DMS 273 treated with DMSO at 0.1 percent for 48 hours (cell line): Measurements from ENCODE around the gene ATRN.
"Not testable (repeated sequence)": the region's sequence is repeated elsewhere in the genome, so short reads cannot be mapped to it uniquely, and the experiment has no call there.

Experiments used
- DNase-seq: peaks from one replicate; lab custom pipeline; 2025; lab: John Stamatoyannopoulos, UW

The ATRN gene

DNA sequence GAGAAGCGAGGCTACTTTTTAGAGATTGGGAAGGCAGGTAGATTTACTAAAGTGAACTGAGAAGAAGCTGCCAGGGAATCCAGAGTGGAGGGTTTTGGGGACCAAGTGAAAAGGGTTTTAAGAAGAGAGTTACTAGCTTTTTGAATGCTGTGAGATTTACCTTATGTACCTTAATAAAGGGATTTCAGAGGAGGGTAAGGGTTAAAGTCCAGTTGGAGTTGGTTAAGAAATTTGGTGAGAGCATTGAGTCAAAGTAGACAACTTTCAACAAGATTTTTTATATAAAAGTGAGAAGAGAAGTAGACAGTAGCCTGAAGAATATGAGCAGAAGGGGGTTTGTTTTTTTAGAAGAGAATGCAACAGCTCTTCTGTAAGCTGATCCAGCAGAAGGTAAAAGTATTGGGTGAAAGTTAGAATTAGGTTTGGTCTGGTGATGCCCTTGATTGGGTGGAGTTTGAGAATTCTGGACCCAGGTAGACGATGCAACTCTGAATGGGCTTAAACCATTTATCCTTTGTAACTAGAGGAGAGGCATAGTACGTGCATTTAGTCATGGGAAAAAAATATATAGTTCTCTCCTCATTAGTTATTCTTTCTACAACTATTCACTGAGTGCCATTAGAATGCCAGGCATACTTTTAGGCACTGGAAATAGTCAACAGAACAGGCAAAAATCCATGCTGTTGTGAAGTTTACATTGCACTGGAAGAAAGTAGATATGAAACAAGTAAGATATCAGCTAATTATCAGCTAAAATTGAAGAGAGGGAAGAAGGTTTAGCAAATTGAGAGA, 44.8 kb downstream of the ATRN start:
- DNase-seq, result no peak

DNA sequence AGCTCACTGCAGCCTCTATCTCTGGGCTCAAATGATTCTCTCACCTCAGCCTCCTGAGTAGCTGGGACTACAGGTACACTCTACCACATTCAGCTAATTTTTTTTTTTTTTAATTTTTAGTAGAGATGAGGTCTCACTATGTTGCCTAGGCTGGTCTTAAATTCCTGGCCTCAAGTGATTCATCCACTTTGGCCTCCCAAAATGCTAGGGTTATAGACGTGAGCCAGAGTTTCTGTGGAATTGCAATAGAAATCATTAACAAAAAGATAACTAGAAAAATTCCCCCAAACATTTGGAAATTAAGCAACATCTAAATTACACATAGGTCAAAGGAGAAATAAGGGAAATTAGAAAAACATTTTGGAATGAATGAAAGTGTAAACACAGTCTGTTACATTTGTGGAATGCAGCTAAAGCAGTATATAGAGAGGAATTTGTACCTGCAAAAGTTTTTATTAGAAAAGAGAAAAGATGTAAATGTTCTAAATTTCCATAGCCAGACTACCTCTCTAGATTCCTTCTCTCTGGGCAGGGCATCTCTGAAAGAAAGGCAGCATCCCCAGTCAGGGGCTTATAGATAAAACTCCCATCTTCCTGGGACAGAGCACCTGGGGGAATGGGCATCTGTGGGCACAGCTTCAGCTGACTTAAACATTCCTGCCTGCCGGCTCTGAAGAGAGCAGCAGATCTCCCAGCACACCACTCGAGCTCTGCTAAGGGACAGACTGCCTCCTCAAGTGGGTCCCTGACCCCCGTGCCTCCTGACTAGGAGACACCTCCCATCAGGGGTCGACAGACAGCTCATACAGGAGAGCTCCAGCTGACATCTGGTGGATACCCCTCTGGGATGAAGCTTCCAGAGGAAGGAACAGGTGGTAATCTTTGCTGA, 51.3 kb downstream of the ATRN start:
- no peak for DNase-seq

DNA sequence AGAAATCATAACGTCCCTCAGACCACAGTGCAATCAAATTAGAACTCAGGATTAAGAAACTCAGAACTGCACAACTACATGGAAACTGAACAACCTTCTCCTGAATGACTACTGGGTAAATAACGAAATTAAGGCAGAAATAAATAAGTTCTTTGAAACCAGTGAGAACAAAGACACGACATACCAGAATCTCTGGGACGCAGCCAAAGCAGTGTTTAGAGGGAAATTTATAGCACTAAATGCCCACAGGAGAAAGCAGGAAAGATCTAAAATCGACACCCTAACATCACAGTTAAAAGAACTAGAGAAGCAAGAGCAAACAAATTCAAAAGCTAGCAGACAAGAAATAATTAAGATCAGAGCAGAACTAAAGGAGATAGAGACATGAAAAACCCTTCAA, 53.9 kb downstream of the ATRN start:
- DNase-seq, result not testable (repeated sequence)

DNA sequence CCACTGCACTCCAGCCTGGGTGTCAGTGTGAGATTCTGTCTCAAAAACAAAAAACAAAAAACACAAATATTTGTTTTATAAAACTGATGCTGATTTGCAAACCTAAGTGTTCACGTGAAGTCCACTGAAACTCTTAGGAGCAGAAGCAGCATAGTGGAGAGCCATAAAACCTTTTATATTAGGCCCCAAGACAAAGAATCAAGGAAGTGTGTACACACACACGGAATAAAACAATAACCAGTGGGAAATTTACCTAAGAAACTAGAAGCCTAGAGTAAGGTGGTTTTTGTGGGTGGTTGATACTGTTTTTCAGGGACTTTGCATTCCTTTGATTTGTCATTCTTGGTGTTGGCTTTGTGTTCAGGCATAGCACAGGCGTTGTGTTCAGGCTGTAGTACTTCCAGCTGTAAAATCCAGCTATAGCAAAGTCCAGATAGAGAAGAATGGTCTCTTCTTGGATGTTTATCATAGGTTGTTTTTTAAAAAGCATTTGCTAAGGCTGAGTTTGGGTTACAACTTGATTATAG, 61.3 kb downstream of the ATRN start:
- no peak for DNase-seq

DNA sequence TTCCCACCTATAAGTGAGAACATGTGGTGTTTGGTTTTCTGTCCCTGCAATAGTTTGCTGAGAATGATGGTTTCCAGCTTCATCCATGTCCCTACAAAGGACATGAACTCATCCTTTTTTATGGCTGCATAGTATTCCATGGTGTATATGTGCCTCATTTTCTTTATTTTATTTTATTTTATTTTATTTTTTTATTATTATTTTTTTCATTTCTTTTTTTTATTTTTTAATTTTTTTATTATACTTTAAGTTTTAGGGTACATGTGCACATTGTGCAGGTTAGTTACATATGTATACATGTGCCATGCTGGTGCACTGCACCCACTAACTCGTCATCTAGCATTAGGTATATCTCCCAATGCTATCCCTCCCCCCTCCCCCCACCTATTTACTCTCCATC, 66.9 kb downstream of the ATRN start:
- not testable (repeated sequence) for DNase-seq

DNA sequence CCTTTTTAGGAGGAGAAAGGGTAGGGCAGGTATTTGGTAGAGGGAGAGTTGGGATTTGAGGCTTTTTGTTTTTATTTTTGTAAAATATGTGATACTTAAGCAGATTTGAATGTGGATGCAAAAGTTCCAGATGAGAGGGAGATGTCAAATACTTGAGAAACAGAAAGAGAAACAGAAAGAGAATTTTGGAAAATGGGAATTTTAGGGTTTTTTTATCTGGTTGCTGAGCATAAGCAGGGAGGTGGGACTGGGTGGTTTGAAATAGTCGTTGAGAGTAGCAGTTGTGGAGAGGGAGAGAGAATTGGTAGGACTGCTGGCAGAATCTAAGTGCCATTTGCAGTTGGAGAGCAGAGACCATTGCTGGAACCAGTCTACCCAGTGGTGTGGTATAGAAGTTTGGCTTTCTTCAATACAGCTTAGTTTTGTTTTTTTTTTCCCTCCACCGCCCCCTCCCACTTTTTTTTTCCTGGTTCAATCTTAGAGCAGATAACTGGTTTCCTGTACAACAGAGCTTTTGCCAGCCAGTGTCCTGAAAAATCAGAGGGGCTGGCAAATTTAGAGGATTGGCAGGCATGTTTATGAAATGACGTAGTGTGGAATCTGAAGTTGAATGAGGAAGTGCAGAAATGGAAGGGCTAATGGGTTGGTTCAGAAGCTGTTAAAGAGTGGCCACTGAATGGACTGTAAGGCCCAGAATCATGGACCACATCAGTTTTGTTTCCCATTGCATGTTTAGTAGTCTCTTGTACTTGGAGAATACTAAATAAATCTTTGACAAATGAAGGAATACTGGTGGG, 68.7 kb downstream of the ATRN start:
- DNase-seq, result no peak

DNA sequence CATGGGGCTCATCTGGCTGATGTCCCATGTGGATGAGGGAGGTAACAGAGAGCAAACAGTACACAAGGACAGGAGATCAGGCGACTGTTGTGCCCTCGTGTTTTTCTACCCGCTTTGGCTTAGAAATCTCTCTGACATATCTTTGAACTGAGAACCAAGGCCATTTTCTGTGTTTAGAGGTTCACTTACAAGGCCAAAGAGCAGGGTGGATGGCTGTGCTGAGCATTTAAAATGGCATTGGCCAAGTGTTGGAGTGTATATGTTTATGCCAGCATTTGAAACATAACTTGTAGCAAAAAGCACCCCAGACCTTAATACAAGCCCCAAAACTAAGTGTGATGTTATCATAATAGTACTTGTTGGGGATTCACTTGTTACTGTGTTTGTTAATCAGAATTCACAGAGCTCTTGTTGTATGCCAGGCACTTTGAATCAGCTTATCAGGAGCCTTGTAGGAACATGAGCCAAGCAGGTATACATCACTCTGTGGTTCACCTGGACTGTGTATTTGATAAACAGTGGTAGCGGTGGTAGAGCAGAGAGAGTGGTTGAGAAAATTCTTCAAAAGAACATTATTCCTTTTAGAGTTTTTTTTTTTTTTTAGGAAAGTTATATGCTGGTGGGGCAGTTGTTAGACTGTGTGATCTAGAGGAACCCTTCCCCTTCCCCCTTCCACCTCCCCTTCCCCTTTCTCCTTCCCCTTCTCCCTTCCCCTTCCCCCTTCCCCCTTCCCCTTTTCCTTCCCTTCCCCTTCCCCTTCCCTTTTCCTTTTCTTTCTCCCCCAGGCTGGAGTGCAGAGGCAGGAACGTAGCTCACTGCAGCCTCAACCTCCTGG, 71.3 kb downstream of the ATRN start:
- DNase-seq, result no peak

DNA sequence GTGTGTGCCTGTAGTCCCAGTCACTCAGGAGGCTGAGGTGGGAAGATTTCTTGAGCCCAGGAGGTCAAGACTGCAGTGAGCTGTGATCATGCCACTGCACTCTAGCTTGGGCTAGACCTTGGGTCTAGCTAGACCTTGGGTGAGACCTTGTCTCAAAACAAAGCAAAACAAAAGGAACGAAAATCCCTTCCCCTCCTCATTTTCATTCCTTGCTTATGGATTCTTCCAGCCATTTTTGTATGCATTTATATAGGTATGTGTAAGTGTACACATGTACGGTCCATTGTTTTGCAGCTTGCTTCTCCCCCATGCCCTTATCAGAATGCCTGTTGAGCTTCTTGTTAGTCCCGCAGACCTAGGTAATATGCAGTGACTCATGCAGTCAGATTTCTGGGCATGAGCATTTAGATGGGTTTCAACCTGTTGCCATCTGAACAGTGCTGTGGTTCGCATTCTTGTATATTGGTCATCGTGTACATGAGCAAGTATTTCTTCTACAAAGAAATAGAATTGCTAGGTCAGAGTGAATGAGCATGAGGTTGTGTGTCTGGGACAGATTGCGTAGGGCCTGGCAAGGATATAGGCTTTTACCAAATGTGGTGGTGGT, 73.2 kb downstream of the ATRN start:
- DNase-seq, result no peak

DNA sequence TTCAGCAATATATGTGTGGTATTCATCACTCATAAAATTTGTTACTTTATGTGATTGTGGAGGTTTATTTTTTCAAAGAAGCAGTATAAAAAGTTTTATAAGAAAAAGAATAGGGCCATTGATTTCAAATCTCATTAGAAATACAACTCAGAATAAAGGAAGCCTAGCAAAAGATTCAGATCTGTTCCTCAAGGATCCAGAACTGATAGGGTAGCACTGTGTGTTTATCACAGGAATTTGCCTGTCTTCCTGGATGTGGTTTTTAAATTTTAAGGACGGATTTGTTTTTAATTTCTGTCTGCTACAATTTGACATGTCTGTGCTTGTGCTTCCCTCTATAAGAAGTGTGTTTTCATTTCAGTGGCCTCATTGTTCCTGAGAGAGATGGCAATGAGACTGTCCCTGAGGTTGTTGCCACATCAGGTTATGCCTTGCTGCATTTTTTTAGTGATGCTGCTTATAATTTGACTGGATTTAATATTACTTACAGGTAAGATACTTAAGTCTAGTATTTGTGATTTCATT, 74.6 kb downstream of the ATRN start:
- DNase-seq, result no peak

DNA sequence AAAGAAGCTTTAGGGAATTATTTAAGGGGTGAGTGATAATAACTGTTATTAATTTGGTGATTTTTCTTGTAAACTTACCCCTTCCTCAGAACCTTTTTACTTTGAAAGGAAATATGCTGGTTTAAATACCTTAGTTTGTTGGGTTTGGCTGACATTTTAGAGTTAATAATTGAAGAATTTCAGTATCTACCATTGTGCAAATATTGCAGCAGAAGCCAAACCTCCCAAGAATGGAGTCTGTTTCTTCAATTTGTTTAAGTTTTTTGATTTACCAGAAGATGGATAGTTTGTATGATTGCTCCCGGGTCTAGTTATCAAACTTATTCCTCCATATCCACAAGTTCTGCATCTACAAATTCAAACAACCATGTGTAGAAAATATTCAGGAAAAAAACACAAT, 77.1 kb downstream of the ATRN start:
- no peak for DNase-seq

DNA sequence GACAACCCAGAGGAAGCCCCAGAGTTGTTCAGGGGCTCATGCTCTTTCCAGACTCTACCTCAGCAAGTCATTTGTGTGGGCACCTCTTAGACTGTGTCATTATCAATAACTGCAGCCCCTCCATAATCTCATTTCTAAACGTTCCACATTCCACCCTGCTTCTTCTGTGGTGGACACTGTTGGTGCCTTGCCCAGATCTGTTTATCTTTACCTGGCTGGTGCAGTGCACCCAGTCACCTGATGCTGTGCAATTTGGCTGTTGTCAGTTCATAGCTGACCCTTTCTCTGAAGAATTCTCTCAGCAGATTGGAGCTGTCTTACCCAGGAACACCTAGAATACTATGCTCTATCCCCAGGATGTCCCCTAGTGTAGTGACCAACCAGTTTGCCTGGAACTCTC, 80.0 kb downstream of the ATRN start:
- no peak for DNase-seq

DNA sequence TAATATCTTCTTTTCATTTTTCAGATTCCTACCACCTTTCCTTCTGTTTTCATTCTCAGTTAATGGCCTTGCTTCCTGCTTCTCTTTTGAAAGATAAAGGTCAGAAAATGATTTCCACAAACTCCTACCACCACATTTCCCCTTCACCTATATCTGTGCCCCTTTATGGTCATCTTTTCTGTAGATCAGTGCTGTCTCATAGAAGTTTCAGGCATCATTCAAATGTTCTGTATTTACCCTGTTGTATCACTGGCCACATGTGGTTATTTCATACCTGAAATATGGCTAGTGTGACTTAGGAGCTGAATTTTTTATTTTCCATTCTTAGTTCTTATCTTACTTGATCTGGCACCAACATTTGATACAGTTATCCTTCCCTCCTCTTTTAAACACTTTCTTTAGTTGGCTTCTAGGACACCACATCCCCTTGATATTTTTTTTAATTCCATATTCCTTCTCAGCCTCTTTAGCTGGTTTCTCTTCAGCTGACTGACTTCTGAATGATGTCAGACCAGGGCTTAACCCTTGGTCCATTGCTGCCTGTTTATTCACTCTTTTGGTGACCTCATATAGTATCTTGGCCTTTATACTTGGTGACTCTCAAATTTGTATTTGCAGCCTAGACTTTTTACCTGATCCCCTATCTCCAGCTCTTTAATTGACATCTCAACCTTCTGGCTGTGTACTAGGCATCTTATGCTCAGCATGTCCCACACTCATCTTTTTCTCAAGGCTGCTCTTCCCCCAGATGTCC, 81.0 kb downstream of the ATRN start:
- no peak for DNase-seq

DNA sequence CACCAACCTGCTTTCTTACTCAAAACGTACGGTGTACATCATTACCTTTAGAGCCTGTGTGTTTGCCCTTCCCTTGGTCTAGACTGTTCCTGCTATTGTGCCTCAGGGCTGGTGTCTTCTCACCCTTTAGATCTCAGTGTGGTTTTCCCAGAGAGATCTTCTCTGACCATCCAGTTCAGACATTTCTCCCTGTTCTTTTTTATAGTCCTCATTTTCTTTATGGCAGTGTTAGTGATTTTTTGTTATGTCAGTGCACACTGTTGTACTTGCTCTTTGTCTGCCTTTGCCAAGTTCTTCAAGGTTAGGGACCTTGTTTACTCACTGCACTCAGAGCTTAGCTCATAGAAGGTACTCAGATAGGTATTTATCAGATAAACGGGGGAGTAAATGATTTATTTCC, 82.8 kb downstream of the ATRN start:
- no peak for DNase-seq

DNA sequence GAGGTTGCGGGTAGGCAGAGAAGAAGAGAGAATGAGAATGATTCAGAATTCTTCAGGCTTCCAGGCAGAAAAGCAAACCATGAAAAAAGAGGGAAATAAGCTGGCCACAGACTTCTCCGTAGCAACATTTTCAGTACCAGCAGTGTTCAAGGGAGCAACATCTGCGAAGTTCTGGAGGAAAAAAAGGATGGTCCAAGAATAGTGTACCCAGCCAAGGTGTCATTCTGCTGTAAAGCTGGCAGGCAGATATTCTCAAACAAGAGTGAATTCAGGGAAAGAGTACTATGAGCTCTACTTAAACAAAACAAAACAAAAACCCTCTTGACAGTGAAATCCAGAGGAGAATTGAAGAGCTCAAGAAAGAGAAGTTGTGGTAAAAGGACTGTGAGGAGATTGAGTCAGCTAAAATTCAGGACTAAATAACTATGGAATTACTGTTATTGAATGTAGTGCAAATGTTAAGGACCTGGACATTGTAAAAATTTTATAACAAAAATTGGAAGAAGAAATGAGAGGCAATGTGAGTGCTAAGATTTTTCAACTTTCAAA, 86.5 kb downstream of the ATRN start:
- DNase-seq, result no peak

DNA sequence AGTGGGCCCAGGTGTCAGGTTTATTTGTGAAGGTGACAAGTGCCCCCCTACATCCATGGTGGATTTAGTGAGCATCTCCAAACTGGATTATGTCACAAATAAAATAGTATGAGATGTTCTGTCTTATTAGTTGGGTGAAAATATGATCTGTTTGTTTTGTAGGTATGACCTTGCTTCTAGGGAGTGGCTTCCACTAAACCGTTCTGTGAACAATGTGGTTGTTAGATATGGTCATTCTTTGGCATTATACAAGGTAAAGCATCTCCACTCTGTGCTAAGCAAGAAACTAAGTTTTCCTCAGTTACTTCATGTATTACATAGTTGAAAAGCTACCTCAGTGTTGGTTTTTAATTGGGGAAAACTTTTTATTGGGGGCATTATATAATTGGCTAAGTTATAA, 88.4 kb downstream of the ATRN start:
- no peak for DNase-seq

DNA sequence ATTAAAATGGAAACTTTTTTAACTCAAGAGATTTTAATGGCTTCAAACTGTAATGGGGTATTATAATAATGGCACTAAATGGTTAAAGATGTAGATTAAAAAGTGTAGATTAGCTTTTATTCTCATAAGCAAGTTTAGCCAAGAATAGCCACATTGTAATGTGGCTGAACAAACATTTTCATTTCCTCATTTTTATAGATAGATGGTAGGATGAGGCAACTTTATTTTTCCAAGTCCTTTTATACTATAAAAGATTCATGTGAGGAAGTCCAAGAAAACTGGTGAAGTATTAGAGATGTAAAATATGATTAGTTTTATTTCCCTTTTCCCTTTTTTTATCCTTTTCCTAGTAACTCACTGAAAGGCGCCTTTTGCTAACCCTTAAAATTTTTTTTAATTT, 88.8 kb downstream of the ATRN start:
- no peak for DNase-seq

DNA sequence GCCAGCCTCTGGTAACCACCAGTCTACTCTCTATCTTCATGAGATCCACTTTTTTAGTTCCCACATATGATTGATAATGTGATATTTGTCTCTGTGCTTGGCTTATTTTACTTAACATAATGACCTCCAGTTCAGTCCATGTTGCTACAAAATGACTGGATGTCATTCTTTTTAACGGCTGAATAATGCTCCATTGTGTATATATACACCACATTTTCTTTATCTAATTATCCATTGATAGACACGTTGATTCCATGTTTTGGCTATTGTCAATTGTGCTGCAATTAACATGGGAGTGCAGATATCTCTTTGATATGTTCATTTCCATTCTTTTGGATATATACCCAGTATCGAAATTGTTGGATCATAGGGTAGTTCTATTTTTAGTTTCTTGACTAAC, 89.3 kb downstream of the ATRN start:
- DNase-seq, result no peak

DNA sequence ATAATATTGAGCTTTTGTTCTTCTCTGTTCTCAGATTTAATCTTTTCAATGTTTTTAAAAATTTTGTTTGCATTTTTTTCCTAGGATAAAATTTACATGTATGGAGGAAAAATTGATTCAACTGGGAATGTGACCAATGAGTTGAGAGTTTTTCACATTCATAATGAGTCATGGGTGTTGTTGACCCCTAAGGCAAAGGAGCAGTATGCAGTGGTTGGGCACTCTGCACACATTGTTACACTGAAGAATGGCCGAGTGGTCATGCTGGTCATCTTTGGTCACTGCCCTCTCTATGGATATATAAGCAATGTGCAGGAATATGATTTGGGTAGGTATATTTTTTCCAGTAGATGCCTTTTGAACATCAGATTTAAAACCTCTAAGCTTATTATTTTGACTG, 89.8 kb downstream of the ATRN start:
- no peak for DNase-seq

DNA sequence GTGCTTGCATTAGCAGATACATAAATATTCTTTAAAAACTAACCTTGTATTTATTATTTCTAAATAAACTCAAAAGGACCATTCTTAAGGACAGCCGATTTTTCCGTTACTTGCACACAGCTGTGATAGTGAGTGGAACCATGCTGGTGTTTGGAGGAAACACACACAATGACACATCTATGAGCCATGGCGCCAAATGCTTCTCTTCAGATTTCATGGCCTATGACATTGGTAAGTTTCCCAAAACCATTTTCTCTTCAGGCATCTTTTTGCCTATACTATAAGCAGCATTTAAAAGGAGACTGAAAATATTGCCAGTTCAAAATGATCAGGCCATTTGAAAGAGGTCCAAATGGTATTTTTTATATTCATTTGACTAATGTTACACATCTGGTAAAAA, 92.3 kb downstream of the ATRN start:
- no peak for DNase-seq
